OCI-LY7 (cell line): ENCODE measurements around the gene SLC25A45. TPM values are rescaled to one million over a fixed set of nuclear protein-coding genes. Genes with fewer than 3 reads are reported as not detected.

Experiments used
- BruUV-seq: library from RNA; stranded (reverse); fragments of 400-500 nt; replicated peaks from 2 replicates; lab custom pipeline; 2021; lab: Mats Ljungman, UMichigan
- CTCF ChIA-PET: fragments of 300-600 bp; sonication (Branson Sonifier 250); formaldehyde crosslinking; loops from one replicate; lab custom pipeline; 2022; ENCODE audit warnings: antibody characterized with exemption; ENCODE audit not compliant: unreplicated experiment; lab: Charles Lee
- POLR2A ChIA-PET: fragments of 300-600 bp; sonication (Branson Sonifier 250); formaldehyde crosslinking; loops from one replicate; lab custom pipeline; 2022; ENCODE audit warnings: antibody characterized with exemption; lab: Charles Lee
- DNase-seq: peaks from one replicate; pipeline ENCODE4 v3.0.0-alpha.2; 2015; ENCODE audit warnings: low spot score
- H2AFZ ChIP-seq: fragments of 200-600 bp; sonication (generic), shearing (Covaris generic); 2 replicates; pipeline ENCODE4 v1.6.1; 2014; ENCODE audit warnings: mild to moderate bottlenecking, antibody characterized with exemption, low read length, moderate library complexity
- H3K27ac ChIP-seq: fragments of 200-600 bp; sonication (generic); 2 replicates; pipeline ENCODE4 v1.5.1; 2014; ENCODE audit warnings: mixed run types, low read depth, mild to moderate bottlenecking, moderate library complexity, low read length, inconsistent platforms; ENCODE audit not compliant: poor library complexity, severe bottlenecking
- H3K36me3 ChIP-seq: fragments of 200-600 bp; sonication (generic); 2 replicates; pipeline ENCODE4 v1.6.1; 2014; ENCODE audit warnings: mild to moderate bottlenecking, antibody characterized with exemption, low read length, moderate library complexity, mixed read lengths; ENCODE audit not compliant: insufficient read depth
- H3K4me1 ChIP-seq: fragments of 200-600 bp; sonication (generic); 2 replicates; pipeline ENCODE4 v1.5.1; 2014; ENCODE audit warnings: mild to moderate bottlenecking, low read length; ENCODE audit not compliant: insufficient read depth, poor library complexity, severe bottlenecking
- H3K4me2 ChIP-seq: fragments of 200-600 bp; sonication (generic); 2 replicates; pipeline ENCODE4 v1.6.1; 2014; ENCODE audit warnings: mild to moderate bottlenecking, low read length
- H3K4me3 ChIP-seq: fragments of 200-600 bp; sonication (generic); 2 replicates; pipeline ENCODE4 v1.5.1; 2014; ENCODE audit warnings: mild to moderate bottlenecking, low read depth, low read length; ENCODE audit not compliant: poor library complexity, severe bottlenecking
- H3K79me2 ChIP-seq: fragments of 200-600 bp; sonication (generic); 2 replicates; pipeline ENCODE4 v1.6.1; 2016; ENCODE audit warnings: low read depth, mild to moderate bottlenecking, low read length, moderate library complexity, mixed read lengths; ENCODE audit not compliant: insufficient read depth
- H3K9me2 ChIP-seq: fragments of 200-600 bp; sonication (generic); 2 replicates; pipeline ENCODE4 v1.6.1; 2016; ENCODE audit warnings: mild to moderate bottlenecking, low read length, mixed read lengths; ENCODE audit not compliant: insufficient read depth
- H3K9me3 ChIP-seq: fragments of 200-600 bp; sonication (generic); 2 replicates; pipeline ENCODE4 v1.6.1; 2014; ENCODE audit warnings: mild to moderate bottlenecking, mixed run types, low read length, mixed read lengths
- H4K20me1 ChIP-seq: fragments of 200-600 bp; sonication (generic); 2 replicates; pipeline ENCODE4 v1.6.1; 2014; ENCODE audit warnings: mild to moderate bottlenecking, antibody characterized with exemption, low read length, moderate library complexity, mixed read lengths; ENCODE audit not compliant: insufficient read depth
- CTCF ChIP-seq: fragments of 200-600 bp; sonication (generic); conservative IDR thresholded peaks from 2 replicates; pipeline ENCODE4 v1.5.1; 2014; ENCODE audit warnings: mild to moderate bottlenecking, antibody characterized with exemption, low read length, moderate library complexity, mixed read lengths
- EZH2phosphoT487 ChIP-seq: fragments of 200-600 bp; sonication (generic); IDR thresholded peaks from 2 replicates; pipeline ENCODE4 v1.6.1; 2018; ENCODE audit warnings: low read depth, borderline replicate concordance, mild to moderate bottlenecking, mixed run types, antibody characterized with exemption, low read length, moderate library complexity, mixed read lengths
- intact Hi-C: fragments of 100-400 bp; cut with micrococcal nuclease; formaldehyde crosslinking; loops from one replicate; pipeline ENCODE4 v1.10.0; 2022; ENCODE audit not compliant: unreplicated experiment
- total RNA-seq, 2 experiments: library from RNA; depleted of rRNA in 1 of 2; stranded (reverse); fragments of >200 nt in 1 of 2; shearing (Covaris generic) in 1 of 2; gene quantifications; 2 replicates each; pipeline ENCODE4 v1.2.3, GENCODE V29; 2014 to 2022

Gene SLC25A45
- total RNA-seq, 2 experiments from 2014 or later: 7.0 to 20.7 TPM

- H3K4me3 ChIP-seq: no peak overlapping the region
- POLR2A ChIA-PET: interaction anchor here (1.1 kb wide), 1 partner anchor 127 kb away, joined by 3 read pairs; no protein-coding TSS in a partner anchor
- no peak overlapping the region for H3K4me2 ChIP-seq
- peaks cover 36% of the 10 kb centered on the region for H3K4me1 ChIP-seq
- H3K36me3 ChIP-seq: no peaks in the 10 kb centered on the region
- no peaks in the 10 kb centered on the region for H3K79me2 ChIP-seq
- H3K9me3 ChIP-seq: no peaks in the 10 kb centered on the region
- CTCF ChIA-PET: interaction anchor here (0.5 to 1.0 kb wide), 2 partner anchors 38 to 108 kb away, joined by 3 read pairs; no protein-coding TSS in a partner anchor
- H3K9me2 ChIP-seq: no peaks in the 10 kb centered on the region
- H3K27ac ChIP-seq: no peak overlapping the region
- intact Hi-C loops: loop anchor here (1.0 kb wide), 1 partner anchor 13 kb away; no protein-coding TSS in a partner anchor
- H2AFZ ChIP-seq: no peak overlapping the region
- no TSS peak for BruUV-seq
- no peak for TF ChIP-seq EZH2phosphoT487
- no peak for TF ChIP-seq CTCF
- DNase-seq: no peak
- H4K20me1 ChIP-seq: no peaks in the 10 kb centered on the region
These were observed 3.4 kb downstream of the SLC25A45 start for GRCh38 chr11:65378928-65379638.

GRCh38 chr11:65378208-65378927 lies 4.1 kb downstream of the SLC25A45 start:
- CTCF ChIA-PET: interaction anchor here (1.0 kb wide), 1 partner anchor 38 kb away, joined by 3 read pairs; no protein-coding TSS in a partner anchor
- BruUV-seq: no TSS peak
- TF ChIP-seq EZH2phosphoT487 (no peak), CTCF (peak; percentile 59)
- DNase-seq: peak; percentile 28
- H3K9me2 ChIP-seq: no peaks in the 10 kb centered on the region
- H3K79me2 ChIP-seq: no peaks in the 10 kb centered on the region
- H4K20me1 ChIP-seq: no peaks in the 10 kb centered on the region
- peaks cover 33% of the 10 kb centered on the region for H3K4me1 ChIP-seq
- POLR2A ChIA-PET: interaction anchor here (0.6 to 1.3 kb wide), 3 partner anchors 39 to 128 kb away, joined by 3 read pairs; no protein-coding TSS in a partner anchor
- no peak overlapping the region for H3K4me3 ChIP-seq
- H3K27ac ChIP-seq: no peak overlapping the region
- H3K9me3 ChIP-seq: no peaks in the 10 kb centered on the region
- peak overlapping the region; percentile 9; the same call in 1 of the 2 replicates for H3K4me2 ChIP-seq
- intact Hi-C loops: loop anchor here (1.0 kb wide), 1 partner anchor 12 kb away; no protein-coding TSS in a partner anchor
- H2AFZ ChIP-seq: no peak overlapping the region
- H3K36me3 ChIP-seq: no peaks in the 10 kb centered on the region
